ENCODE measurements around the gene STPG3. TPM values are rescaled to one million over a fixed set of nuclear protein-coding genes. Genes with fewer than 3 reads are reported as not detected.

The STPG3 gene
- total and polyA plus RNA-seq, 9 of the 15 experiments (the other 6 are each of a cell fraction or from before 2014, with no cell fraction given) = not detected

GRCh38 chr9:137217276-137218211, 33.5 kb upstream of the STPG3 start (continued):
- TF ChIP-seq HOXB6 (CRISPR knock-in tag; IDR thresholded peaks at IDR 0.05; ENCODE audit: borderline replicate concordance) (no peak), PPARD (CRISPR knock-in tag; IDR thresholded peaks at IDR 0.05) (no peak), RBM25 (IDR thresholded peaks at IDR 0.05; ENCODE audit: low read depth, low read length, severe bottlenecking) (no peak), MECOM (CRISPR knock-in tag; IDR thresholded peaks at IDR 0.05) (no peak), ILF3 (IDR thresholded peaks at IDR 0.05; ENCODE audit: borderline replicate concordance) (no peak), ADNP (tag; IDR thresholded peaks at IDR 0.05) (no peak), RB1 (IDR thresholded peaks at IDR 0.05; ENCODE audit: low read depth) (0 out of 2 replicates have a peak, but pooled peaks have one; percentile 21), ZNF239 (CRISPR knock-in tag; IDR thresholded peaks at IDR 0.05) (no peak), CLOCK (CRISPR knock-in tag; IDR thresholded peaks at IDR 0.05; ENCODE audit: borderline replicate concordance) (no peak), ZNF696 (CRISPR knock-in tag; conservative IDR thresholded peaks at IDR 0.05) (no peak), AFF1 (IDR thresholded peaks at IDR 0.05; ENCODE audit: low read depth in 1 of 2, partially characterized antibody in 2 of 2) (no peak), ZNF830 (CRISPR knock-in tag; IDR thresholded peaks at IDR 0.05) (no peak), TFE3 (CRISPR knock-in tag; IDR thresholded peaks at IDR 0.05) (no peak), GATA2 (CRISPR knock-in tag; IDR thresholded peaks at IDR 0.05) (no peak), FOXP1 (CRISPR knock-in tag; IDR thresholded peaks at IDR 0.05) (no peak), GMEB1 (CRISPR knock-in tag; IDR thresholded peaks at IDR 0.05) (no peak), ZNF347 (CRISPR knock-in tag; IDR thresholded peaks at IDR 0.05; ENCODE audit: low read depth) (no peak), ELF2 (CRISPR knock-in tag; IDR thresholded peaks at IDR 0.05) (no peak)
